ENCODE measurements around the gene SAXO1. TPM values are rescaled to one million over a fixed set of nuclear protein-coding genes. Genes with fewer than 3 reads are reported as not detected.
"Not testable (repeated sequence)": the region's sequence is repeated elsewhere in the genome, so short reads cannot be mapped to it uniquely, and the experiment has no call there.

SAXO1 gene
- total RNA-seq, 4 donors from 2014 or later, result not detected

DNA sequence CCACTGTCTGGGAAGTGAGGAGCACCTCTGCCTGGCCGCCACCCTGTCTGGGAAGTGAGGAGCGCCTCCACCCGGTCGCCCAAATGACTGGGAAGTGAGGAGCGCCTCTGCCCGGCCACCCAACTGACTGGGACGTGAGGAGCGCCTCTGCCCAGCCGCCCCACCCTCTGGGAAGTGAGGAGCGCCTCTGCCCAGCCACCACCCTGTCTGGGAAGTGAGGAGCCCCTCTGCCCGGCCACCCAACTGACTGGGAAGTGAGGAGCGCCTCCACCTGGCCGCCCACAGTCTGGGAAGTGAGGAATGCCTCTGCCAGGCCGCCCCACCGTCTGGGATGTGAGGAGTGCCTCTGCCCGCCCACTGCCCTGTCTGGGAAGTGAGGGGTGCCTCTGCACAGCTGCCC, 32.9 kb downstream of the SAXO1 start:
- DNase-seq (ENCODE audit: low spot score) (no peak), ATAC-seq (ENCODE audit: low FRiP score) (no peak)
- TF ChIP-seq, protein P1, sequence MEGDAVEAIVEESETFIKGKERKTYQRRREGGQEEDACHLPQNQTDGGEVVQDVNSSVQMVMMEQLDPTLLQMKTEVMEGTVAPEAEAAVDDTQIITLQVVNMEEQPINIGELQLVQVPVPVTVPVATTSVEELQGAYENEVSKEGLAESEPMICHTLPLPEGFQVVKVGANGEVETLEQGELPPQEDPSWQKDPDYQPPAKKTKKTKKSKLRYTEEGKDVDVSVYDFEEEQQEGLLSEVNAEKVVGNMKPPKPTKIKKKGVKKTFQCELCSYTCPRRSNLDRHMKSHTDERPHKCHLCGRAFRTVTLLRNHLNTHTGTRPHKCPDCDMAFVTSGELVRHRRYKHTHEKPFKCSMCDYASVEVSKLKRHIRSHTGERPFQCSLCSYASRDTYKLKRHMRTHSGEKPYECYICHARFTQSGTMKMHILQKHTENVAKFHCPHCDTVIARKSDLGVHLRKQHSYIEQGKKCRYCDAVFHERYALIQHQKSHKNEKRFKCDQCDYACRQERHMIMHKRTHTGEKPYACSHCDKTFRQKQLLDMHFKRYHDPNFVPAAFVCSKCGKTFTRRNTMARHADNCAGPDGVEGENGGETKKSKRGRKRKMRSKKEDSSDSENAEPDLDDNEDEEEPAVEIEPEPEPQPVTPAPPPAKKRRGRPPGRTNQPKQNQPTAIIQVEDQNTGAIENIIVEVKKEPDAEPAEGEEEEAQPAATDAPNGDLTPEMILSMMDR (IDR thresholded peaks at IDR 0.05), result no peak

DNA sequence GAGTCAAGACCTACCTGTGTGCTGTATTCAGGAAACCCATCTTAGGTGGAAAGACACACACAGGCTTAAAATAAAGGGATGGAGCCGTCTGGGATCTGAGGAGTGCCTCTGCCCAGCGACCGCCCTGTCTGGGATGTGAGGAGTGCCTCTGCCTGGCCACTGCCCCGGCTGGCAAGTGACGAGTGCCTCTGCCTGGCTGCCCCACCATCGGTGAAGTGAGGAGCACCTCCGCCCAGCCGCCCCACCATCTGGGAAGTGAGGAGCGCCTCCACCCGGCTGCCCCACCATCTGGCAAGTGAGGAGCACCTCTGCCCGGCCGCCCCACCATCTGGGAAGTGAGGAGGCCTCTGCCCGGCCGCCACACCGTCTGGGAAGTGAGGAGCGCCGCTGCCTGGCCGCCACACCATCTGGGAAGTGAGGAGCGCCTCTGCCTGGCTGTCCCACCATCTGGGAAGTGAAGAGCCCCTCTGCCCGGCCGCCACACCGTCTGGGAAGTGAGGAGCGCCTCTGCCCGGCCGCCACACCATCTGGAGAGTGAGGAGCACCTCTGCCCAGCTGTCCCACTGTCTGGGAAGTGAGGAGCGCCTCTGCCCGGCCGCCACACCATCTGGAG, 33.7 kb downstream of the SAXO1 start:
- DNase-seq (ENCODE audit: low spot score) (no peak), ATAC-seq (ENCODE audit: low FRiP score) (no peak)
- TF ChIP-seq, protein P1 (IDR thresholded peaks at IDR 0.05), result no peak

DNA sequence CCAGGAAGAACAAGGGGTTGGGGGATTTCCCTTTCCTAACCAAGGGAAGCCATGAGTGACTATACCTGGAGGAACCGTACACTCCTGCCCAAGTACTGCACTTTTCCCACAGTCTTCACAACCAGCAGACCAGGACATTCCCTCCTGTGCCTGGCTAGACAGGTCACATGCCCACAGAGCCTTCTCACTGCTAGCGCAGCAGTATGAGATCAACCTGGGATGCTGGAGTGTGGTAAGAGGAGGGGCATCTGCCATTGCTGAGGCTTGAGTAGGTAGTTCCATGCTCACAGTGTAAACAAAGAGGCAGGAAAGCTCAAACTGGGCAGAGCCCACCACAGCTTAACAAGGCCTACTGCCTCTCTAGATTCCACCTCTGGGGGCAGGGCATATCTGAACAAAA, 35.9 kb downstream of the SAXO1 start:
- ATAC-seq (ENCODE audit: low FRiP score), result no peak
- TF ChIP-seq, protein P1 (IDR thresholded peaks at IDR 0.05), result no peak
- no peak for DNase-seq (ENCODE audit: low spot score)

DNA sequence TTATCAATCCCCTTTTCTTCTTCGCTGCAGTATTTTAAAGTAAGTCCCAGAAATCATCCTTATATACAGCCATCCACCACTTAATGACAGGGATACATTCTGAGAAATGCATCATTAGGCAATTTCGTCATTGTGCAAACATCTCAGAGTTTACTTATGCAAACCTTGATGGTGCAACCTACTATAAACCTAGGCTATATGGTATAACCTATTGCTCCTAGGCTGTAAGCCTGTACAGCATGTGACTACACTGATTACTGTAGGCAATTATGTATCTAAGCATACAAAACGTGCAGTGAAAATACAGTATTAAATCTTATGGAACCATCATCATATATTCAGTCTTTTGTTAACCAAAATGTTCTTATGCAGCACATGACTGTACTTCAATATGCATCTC, 36.8 kb downstream of the SAXO1 start:
- TF ChIP-seq, protein P1 (IDR thresholded peaks at IDR 0.05), result no peak
- ATAC-seq (ENCODE audit: low FRiP score), result no peak
- DNase-seq (ENCODE audit: low spot score), result no peak

DNA sequence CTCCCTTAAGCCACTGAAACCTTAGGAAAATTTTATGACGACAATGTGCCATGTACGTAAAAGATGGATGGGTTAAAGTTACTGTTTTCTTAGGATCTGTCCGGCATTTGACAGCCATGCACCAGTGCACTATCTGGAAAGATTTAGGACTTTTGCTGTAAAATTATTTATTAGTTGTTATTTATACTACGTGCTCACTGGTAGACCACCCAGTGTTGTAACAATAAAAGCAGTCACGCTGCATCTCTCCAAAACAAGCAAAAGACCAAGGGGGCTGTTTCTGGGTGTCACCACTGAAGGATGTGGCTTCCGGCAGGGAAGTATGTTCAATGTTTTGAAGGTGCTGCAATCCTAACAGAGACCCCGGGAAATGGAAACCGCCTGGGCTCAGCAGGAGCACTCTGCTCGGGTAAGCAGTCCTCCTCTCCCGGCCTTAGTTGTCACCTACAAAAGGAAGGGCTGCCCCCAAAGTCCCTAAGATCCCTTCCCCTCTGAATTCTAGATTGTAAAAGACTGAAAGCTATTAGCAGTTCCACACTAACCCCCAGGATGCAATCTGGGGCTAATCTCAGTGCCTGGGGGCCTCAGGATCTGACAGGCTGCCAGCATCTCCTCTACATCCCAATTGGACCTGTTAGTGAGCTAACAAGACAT, 38.6 kb downstream of the SAXO1 start:
- no peak for DNase-seq (ENCODE audit: low spot score)

DNA sequence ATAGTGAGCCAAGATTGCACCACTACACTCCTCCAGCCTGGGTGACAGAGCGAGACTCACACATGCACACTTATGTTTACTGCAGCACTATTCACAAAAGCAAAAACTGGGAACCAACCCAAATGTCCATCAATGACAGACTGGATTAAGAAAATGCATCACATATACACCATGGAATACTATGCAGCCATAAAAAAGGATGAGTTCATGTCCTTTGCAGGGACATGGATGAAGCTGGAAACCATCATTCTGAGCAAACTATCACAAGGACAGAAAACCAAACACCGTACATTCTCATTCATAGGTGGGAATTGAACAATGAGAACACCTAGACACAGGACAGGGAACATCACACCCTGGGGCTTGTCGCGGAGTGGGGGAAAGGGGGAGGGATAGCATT, 41.8 kb downstream of the SAXO1 start:
- ATAC-seq (ENCODE audit: low FRiP score); DNase-seq (ENCODE audit: low spot score): not testable (repeated sequence)

More for the DNA sequence above, 38.6 kb downstream of the SAXO1 start:
- TF ChIP-seq, protein P1 (IDR thresholded peaks at IDR 0.05), result no peak
- no peak for ATAC-seq (ENCODE audit: low FRiP score)

DNA sequence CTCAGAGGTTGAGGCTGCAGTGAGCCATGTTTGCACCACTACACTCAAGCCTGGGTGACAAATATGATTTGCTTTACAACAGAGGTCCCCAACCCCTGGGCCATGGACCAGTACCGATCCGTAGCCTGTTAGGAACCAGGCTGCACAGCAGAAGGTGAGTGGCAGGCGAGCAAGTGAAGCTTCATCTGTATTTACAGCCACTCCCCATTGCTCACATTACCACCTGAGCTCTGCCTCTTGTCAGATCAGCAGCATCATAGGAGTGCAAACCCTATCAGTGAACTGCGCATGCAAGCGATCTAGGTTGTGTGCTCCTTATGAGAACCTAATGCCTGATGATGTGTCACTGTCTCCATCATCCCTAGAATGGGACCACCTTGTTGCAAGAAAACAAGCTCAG, 42.5 kb downstream of the SAXO1 start:
- ATAC-seq (ENCODE audit: low FRiP score) (no peak), DNase-seq (ENCODE audit: low spot score) (no peak)
- TF ChIP-seq, protein P1 (IDR thresholded peaks at IDR 0.05), result no peak

Measured in omental fat pad (tissue), 4 donors.